ENCODE data around the gene DUOX1.
A peak's percentile ranks its signal among the peaks of the same experiment; 100 is the strongest.

The DUOX1 gene

DNA sequence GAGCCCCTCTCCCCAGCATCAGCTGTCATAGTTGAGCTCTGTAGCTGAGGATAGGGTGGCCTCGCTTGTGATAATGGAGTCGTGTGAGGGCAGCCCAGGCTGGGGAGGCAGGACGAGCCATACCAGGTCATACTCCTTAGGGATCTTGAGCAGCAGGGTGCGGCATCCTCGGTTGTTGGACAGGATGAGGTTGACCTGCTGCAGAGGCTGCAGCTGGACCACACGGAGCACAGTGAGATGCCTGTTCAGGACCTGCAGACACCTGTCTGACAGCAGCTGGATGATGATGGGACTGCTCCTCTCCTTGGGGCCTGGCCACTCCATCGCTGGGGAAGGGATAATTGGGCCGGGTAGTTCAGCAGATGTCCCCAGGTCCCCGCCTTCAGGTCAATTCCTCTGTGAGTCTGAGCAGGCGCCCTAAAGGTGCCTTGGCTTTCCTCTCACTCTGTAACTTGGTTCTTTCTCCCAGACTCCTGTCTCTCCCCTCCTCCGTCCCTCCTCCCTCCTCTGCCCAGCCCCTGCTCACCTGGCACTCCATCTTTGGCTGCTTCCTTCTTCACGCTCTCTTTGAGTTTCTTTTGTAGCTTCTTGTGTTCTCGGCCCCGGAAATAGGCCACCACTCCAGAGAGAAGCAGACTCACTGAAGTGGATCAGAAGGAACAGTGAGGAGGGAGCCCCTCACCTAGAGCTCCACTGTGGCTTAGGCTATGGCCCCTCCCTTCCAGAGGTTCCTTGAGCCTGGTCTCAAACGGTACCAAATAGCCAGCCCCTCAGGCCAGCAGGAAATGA lies 23.6 kb upstream of the DUOX1 start:
- no peak for DNase-seq (ENCODE audit: low read depth)

DNA sequence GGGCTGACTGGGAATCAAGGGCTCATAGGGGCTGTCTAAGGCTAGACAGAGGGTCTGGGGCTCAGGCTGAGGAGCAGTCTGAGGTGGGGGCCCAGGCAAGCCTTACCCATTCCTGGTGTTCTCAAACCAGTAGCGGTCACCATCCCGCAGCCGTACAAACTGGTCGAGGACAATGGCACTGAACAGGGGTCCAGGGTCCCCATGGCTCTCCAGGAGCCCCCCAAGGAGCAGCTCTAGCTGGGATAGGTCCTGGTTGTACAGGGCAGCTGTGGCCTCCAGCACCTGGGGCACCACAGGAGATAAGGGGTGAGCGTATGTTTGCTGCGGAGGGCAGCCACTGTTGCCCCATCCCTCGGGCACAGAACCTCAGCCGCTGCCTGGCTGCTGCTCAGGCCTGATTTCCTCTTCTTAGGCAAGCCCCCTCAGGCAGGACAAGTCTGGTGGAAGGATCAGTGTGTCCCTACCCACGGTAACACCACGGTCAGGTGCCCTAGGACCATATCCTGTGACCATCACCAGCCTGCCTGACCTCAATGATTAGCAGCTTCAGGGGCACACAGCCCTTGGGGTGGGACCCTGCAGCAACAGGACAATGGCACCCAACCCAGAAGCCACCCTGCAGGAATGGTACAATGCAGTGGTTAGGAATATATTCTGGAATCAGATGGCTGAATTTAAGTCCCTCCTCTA lies 21.7 kb upstream of the DUOX1 start:
- no peak for DNase-seq (ENCODE audit: low read depth)

DNA sequence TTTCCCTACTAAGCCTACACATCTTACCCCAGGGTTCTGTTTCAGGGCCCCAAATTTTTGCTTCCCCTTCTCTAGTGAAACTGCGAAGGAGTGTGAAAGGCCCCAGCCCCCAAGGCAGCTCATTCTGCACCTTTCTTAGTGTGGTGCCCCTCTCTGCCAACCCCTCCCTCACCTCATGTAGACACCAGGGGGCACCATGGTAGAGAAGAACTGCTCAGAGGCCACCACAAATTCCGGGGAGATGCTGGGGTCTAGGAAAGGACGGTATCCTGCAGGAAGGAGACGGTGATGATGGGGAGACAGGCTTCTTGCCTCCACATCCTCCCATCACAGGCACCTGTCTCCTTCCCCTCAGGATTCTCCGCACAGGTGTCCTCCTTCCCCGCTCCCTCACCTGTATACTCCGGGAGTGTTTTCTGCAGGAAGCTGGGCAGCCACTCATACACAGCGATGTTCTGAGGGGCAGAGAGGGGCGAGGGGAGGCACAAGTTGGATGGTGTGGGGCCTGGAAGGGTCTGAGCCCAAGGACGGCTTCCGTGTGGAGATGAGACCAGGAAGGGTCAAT lies 19.5 kb upstream of the DUOX1 start:
- DNase-seq (ENCODE audit: low read depth): no peak

DNA sequence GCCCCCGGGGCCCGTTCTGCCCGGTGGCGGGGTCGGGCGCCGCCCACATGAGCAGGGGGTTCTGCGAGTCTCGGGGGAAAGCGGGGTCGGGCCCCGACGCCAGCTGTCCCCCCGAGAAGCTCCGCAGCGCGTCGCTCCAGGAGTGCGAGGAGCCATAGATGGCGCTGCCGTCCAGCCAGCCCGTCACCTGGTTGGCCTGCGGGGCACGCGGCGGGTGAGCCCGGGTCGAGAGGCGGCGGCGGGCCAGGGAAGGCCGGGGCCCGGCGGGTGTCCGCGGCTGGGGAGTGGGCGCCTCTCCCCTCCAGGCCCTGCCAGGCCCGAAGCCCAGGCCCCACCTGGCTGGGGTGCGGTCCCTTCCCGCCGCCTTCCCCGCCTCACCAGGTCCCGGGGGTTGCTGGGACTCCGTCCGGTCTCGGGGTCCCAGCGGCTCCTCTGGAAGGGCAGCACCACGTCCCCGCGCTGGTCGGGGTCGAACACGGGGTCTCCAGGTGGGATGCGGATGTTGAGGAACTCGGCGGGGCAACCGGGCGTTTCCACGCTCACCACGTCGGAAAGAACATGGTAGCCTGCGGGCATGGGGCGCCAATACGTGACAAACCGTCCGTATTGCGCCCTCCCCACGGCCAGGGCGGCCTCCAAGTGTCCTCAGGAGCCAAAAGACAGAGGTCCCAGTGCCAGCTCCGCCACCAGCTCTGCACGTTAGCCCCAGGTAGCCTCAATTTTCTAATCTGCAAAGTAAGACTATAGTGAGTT lies 18.2 kb upstream of the DUOX1 start:
- DNase-seq (ENCODE audit: low read depth): no peak

DNA sequence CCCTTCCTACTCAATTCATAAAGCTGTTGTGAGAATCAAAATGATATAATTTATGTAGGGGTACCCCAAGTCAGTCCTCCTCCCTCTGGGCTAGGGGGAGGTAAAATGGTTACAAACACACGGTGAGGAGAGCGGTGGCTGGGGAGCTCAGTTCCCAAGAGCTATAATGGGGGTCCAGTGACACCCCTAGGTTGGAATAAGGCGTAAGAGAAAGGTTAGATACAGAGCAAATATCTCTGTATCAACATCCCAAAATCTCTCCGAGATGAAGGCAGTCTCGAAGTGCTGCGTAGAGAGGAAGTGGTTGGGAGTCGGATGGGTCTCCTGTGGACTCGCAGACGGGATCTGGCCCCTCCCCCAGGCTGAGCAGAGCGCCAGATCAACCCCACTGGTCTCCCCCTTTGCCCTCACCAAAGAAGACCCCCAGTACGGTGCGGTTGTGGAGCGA lies 17.6 kb upstream of the DUOX1 start:
- no peak for DNase-seq (ENCODE audit: low read depth)

DNA sequence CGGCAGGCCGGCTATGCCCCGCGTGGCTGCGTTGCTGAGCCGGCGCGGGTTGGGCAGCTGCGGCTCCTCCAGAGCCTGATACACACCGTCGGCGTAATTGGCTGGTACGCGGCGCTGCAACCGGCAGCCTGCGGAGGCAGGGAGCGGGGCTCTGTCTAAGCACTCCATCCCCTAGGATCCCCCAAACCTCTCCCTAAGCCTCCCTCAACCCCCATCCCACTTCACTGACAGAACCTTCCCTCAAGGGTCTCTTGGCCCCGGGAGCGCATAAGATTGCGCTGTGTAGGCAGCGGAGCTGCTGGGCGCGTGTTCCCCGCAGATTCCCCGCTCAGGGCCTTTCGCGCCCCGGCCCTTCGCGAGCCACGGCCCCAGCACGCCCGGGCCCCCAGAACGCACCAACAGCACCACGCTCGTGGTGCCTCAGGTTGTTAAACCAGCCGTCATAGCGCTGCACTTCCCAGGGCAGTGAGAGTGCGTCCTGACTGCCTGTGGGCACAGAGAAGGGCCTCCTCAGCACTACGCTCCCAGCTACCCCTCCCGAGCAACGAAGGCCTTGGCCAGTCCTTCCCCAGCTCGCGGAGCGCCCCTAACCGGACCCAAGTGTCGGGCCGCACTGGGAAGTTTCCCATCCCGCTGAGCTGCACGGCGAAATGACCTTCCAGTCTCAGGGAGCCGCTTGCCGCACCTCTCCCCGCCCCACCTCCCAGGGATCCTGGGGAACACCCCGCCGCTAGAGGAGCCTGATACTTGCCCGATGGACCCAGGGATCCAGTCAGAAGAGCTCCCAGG lies 17.0 kb upstream of the DUOX1 start:
- no peak for DNase-seq (ENCODE audit: low read depth)

DNA sequence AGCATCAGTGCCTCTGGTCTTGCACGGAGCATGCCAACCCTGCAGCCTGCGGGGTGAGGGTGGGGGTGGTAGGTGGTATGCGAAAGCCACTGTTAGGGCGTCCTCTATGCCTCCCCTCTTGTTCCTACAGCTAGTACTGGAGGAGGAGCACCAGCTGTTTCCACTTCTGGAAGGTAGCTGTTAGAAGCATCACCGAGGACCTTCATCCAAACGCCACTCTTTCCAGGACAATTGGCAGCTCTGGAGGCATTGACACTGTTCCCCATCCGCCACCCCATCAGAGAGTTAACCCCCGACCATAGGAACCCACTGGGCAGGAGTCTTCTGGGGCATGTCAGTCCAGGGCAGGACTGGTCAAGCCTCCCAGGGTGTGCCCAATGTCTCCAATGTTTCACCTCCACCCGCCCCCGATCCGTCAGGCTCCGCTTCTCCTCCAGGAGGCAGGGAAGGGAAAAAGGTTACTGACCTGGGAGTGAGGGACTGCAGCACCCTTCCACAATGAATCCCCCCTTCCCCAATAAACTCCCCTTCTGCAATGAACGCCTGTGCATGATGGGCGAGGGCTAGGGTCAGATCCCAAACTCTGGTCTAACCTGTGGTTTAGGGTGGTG lies 16.3 kb upstream of the DUOX1 start:
- no peak for DNase-seq (ENCODE audit: low read depth)

DNA sequence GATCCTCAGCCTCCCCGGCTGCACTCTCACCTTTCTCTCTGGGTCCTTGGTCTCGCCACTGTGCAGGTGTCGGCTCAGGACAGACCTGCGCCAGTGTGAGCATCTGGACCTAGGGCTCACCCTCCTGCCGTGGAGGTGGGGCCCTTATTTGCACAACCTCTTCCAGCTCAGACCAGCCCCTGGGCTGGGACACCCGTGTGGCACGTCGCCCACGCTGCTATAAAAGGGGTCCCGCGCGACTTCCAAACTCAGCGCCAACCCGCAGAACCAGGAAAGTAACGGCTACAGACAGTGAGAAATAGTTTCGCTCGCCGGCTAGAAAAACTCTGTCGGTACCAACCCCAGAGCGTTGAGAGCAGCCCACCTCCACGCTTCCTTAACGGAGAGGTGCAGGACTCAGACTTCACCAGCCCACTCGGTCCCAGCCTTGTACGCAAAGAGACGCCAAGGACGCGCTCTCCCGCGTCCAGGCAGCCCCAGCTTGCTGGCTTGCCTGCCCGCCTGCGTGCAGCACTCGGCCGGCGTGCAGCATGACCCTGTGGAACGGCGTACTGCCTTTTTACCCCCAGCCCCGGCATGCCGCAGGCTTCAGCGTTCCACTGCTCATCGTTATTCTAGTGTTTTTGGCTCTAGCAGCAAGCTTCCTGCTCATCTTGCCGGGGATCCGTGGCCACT lies 15.6 kb upstream of the DUOX1 start, which contains the start of the genes DUOX2 and DUOXA2:
TSS of gene DUOX2 (minus strand) at position 97 of the 675 bp plus-strand sequence. CDS start 761 bp downstream, outside the sequence.
TSS of gene DUOXA2 (plus strand) at position 251 of the 675 bp plus-strand sequence. CDS start at position 531, 280 bp downstream.
- no peak for DNase-seq (ENCODE audit: low read depth)

DNA sequence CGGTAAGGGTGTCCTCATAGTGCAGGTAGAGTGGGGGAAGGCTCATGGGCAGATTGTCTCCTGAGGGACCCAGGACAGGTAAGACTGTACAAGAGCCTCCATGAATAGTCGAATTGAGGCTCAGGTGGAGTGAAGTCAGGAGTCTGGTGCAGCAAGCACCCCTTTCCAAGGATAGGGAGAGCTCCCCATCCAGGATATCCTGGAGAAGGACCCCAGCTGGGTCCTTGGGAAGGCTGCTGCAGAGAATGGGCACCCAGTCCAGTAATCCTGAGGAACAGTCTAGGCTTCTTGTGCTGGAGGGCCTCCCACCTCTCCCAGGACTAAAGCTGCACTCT lies 15.1 kb upstream of the DUOX1 start:
- no peak for DNase-seq (ENCODE audit: low read depth)

DNA sequence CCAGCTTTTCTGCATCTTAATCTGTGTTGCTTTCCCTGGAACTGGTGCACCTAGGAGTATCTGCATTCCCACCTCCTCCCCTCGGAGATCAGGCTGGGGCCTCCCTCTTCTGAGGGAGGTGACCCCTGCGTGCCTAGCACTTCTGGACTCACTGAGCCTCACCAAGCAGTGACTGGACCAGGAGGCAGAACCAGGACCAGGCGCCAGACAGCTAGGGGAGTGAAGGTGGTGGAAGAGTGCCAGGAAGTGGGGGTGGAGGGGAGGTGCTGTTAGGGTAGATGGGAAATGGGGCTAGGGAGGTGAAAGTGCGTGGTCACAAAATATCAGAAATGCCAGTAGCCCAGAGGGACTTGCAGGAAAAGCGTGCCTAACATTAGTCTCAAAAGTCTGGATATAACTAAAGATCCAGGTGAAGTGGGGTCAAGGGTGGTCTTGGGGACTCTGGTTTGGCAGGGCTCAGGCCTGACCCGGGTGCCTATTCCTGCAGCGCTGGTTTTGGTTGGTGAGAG lies 14.4 kb upstream of the DUOX1 start:
- no peak for DNase-seq (ENCODE audit: low read depth)

DNA sequence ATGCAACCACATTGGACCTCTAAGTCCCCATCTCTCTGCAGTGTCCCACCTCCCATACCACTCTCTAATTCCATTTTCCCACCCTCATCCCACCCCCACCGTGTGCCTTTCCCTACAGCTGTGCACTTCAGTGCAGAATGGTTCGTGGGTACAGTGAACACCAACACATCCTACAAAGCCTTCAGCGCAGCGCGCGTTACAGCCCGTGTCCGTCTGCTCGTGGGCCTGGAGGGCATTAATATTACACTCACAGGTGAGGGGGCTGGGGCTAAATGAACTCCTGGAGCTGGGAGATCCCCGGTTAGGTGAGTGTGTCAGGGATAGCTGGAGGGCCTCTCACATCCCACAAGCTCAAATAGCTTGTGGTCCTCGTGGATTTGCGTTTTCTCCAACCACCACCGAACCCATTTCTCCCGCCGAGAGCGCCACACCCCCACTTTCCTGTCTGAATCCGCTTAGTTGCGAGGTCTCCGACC lies 13.8 kb upstream of the DUOX1 start:
- DNase-seq (ENCODE audit: low read depth): no peak

DNA sequence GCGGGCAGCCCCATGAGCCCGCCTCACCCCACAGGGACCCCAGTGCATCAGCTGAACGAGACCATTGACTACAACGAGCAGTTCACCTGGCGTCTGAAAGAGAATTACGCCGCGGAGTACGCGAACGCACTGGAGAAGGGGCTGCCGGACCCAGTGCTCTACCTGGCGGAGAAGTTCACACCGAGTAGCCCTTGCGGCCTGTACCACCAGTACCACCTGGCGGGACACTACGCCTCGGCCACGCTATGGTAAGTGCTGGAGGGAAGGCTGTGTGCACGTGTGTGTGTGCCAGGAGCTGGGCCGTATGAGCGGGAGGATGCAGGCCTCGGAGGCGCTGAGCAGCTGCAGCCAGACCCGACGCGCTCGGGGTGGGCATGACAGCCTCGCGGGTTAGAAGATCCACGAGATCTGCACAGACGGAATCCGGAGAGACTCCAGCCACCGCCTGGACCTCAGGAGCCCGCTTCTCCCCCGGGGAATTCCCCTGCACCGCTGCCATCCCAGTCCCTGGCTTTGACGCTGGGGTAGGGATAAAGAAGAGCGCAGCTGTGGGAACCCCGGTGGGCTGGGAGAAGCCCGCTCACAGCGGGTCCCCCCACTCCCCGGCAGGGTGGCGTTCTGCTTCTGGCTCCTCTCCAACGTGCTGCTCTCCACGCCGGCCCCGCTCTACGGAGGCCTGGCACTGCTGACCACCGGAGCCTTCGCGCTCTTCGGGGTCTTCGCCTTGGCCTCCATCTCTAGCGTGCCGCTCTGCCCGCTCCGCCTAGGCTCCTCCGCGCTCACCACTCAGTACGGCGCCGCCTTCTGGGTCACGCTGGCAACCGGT lies 13.1 kb upstream of the DUOX1 start:
- no peak for DNase-seq (ENCODE audit: low read depth)

DNA sequence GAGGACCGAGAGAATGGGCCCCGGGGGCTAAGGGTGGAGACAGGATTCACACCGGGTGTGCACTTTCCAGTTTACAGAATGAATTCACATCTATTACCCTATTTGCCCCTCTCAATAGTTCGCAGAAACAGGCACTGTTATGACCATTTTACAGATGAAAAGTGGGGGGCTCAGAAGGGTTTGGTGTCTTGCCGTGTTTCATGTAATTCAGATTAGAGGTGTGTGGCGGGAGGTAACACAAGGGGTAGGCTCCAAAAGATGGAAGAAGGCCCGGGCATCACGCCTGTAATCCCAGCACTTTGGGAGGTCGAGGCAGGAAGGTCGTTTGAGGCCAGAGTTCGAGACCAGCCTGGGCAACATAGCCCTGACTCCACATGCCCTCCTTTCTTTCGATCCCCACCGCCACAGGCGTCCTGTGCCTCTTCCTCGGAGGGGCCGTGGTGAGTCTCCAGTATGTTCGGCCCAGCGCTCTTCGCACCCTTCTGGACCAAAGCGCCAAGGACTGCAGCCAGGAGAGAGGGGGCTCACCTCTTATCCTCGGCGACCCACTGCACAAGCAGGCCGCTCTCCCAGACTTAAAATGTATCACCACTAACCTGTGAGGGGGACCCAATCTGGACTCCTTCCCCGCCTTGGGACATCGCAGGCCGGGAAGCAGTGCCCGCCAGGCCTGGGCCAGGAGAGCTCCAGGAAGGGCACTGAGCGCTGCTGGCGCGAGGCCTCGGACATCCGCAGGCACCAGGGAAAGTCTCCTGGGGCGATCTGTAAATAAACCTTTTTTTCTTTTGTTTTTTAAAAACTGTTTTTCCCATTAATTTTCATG lies 12.3 kb upstream of the DUOX1 start:
- no peak for DNase-seq (ENCODE audit: low read depth)

DNA sequence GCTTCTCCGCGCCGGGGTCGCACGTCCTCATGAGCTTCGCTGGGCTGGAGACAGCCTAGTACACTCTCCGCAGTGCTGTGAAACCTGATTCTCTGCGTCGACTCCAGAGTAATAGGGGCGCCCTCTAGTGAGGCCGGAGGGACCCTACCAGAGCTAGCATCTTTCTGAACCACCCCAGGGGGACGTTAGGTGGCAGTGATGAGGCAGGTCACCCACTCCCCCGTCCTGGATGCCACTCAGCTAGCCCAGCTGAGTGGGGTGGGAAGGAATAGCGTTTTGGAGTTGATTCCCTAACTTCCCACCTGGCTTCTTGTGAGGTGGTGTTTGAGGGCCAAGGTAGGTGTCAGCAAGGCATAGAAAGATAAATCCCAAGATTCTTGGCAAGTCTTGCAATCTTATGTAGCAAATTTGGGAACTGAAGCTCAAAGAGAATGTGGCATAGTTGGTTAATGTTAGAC lies 11.6 kb upstream of the DUOX1 start:
- DNase-seq (ENCODE audit: low read depth): peak; percentile 64

DNA sequence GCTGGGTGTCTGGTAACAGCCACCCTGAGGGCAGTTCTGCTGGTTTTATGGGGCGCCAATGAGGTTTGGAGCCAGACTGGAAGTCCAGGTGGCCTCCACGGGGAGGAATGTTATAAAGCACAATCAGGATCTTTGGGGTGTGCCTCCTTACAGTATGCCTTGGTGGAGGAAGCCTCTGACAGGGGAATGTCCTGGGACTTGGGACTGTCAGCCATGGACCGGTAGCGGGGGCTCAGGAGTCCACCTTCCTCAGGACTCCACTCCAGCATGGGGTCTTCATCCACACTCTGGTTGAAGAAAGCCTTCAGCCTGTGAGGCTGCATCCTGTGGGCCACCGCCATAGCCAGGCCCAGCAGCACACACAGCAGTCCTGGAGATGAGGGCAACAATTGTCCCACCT lies 10.8 kb upstream of the DUOX1 start:
- no peak for DNase-seq (ENCODE audit: low read depth)

DNA sequence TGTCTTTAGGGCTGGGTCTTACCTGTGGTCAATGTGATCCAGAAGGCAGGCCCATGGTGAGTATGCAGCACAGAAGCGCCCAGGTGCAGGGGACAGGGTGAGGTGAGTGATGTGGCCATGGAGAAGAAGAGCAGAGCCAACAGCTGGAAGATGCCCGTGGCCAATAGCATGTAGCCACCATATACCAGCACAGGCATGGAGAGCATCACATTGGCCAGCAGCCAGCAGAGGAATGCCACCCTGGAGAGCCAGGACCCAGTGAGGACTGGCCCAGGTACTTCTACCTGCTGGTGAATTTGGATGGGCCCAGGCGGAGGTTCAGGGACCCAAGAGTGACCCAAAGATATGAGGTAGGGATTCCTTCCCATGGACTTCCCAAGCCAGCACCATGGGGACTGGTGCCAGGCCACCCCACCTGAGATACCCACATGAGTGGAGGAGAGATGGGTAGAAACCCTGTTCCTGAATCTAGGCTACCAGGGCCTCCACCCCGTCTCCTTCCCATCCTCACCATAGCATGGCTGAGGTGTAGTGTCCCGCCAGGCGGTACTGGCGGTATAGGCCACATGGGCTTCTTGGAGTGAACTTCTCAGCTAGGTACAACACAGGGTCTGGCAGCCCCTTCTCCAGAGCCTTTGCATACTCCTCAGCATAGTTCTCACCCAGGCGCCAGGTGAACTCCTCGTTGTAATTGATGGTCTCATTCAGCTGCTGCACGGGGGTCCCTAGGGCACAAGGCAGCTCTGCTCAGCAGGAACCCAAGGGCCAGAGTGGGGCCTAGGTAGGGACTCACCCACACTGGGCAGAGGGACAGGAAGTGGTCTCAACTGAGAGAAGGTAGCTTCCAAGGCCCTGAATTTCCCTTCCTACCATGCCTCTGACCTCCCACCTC lies 9.5 kb upstream of the DUOX1 start:
- DNase-seq (ENCODE audit: low read depth): no peak

DNA sequence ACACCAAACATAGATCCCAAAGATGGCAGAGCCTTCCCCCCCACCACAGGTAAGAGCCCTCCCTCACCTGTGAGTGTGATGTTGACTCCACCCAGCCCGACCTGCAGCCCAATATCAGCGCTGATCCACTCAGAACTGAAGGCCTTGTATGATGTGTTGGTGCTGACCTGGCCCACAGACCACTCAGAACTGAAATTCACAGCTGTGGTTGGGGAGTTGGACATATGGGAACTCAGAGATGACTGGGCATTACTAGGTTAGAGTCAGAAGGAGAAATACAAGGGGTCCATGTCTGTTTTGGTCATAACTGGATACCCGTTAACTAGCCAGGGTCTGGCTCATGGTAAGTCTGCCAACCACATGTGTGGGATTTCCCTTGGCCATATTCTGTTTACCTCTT lies 8.8 kb upstream of the DUOX1 start:
- DNase-seq (ENCODE audit: low read depth): no peak
